ENCODE measurements around the gene APH1B. TPM values are rescaled to one million over a fixed set of nuclear protein-coding genes. Genes with fewer than 3 reads are reported as not detected.

APH1B gene
- polyA plus RNA-seq, 1 donor = 11.6 TPM

DNA sequence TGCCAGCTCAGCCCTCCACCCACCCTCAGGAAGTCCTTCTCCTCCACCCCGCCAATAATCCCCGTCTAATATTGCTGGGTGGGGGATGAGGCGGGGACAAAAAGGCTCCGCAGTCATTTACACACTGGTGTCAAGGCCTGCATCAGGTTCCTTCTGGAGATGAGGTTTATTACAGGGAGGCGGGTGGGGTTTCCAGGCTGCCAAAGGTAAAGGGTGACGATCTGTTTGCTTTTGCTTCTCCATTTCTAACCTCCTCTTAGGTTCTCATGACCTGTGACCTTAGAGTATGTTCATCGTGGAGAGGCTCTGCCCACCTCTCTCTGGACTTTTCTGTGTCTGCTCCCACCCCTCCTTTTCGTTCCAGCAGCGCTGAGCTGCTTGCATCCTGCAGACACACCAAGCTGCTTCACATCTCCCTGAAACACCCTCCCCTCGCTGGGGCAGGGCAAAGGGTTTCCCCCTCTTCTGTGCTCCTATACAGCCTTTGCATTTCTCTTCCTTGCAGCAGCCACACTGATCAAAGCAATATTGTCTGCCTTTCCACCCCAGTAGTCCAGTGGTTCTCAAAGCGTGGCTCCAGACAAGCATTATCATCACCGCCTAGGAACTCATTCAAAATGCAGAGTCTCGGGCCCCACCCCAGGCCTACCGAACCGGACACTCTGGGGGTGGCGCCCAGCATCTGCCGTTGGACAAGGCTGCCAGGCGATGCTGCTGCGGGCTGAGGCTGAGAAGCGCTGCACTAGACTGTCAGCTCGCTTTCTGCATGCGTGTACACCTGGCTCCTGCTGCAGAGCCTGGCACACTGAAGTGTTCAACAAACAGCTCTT is 77.6 kb downstream of the APH1B start:
- no peak for DNase-seq

DNA sequence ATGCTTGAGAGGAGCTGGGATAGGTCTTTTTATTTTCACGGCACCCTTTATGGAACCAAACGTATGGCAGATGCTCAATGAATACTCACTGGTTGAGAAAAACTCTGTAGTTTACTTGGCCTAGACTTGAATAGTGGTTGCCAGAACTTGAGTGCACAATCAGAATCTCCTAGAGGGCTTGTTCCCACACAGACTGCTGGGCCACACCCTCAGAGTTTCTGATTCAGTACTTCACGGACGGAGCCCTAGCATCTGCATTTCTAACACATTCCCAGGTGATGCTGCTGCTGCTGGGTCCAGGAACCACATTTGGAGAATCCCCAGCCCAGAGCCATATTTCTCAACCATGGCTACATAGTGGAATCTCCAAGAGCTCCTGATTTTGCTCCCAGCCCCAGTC is 79.7 kb downstream of the APH1B start:
- no peak for DNase-seq

DNA sequence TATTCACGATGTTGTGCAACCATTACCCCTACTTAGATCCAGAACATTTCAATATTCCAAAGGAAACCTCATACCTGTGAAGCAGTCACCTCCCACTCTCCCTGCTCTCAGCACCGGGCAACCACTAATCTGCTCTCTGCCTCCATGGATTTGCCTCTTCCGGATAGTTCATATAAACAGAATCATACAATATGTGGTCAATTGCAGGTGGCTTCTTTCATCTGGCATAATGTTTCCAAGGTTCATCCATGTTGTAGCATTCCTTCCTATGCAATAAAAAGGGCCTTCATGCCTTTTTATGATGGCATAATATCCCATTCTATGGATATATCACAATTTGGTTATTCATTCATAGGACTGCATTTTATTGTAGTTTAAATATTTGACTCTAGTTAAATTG is 80.3 kb downstream of the APH1B start:
- DNase-seq = no peak

DNA sequence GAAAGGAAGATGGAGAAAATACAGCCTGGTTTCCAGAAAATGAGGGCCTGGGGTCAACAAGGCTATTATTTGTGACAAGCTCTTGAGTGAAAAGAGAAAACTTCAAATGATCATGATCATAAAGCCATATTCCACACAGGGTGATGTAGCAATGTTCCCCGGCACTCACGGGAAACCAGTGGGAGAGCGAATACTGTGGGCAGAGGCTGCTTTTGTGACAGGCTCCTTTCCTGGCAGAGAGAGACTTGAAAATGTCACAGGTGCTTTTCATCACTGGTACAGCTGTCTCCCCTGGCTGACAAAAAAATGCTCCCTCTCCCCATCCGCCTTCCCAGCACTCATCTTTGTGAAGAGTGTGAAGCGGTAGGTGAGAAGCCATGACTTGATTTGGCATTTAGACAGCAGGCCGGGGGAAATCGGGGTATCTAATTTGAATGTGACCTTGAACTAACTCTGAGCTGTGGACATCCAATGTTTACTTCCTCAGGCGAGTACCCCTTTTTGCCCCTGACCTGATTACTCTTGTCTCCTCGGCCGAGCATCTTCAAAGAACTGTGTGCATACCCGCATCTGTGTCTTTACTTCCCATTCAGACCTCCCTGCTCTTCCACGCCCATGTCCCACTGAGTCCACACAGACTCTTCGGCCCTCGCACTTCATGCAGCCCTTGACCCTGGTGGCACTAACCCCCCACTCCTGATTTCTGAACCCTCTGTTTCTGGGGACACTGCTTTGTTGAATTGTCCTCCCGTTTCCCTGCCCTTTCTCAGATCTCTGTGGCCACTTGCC is 81.0 kb downstream of the APH1B start:
- DNase-seq = no peak

Other genes starting within 250 kb of the APH1B start
- 6,185 TPM for gene TPM1, start 234.9 kb upstream of the APH1B start, polyA plus RNA-seq (ENCODE audit: insufficient read length)
- 15.2 TPM for gene LACTB, start 155.7 kb upstream of the APH1B start, polyA plus RNA-seq (ENCODE audit: insufficient read length)
- gene RPS27L, start 120.1 kb upstream of the APH1B start, polyA plus RNA-seq (ENCODE audit: insufficient read length) = 50.1 TPM
- gene RAB8B, start 88.0 kb upstream of the APH1B start, polyA plus RNA-seq (ENCODE audit: insufficient read length) = 15.1 TPM
- 0.83 TPM for gene CA12, start 104.2 kb downstream of the APH1B start, polyA plus RNA-seq (ENCODE audit: insufficient read length)
- 26.4 TPM for gene USP3, start 227.0 kb downstream of the APH1B start, polyA plus RNA-seq (ENCODE audit: insufficient read length)

All from hindlimb muscle (tissue), 1 donor.